Measurements from ENCODE around the gene TMEM100.

TMEM100 gene

GRCh38 chr17:55722742-55723487 lies at the start of gene TMEM100:
Gene TMEM100, minus strand, starts transcription at chr17:55722864. Its CDS starts 1,794 bp downstream, at chr17:55721070.
- Histone ChIP-seq H3K79me2 (no peaks in the 10 kb centered on the region), H3K9me3 (ENCODE audit: control insufficient read depth, low read length) (no peaks in the 10 kb centered on the region), H3K4me3 (ENCODE audit: low read depth, low read length) (no peak within 1 kb of the TSS), H3K9ac (no peak within 1 kb of the TSS), H2AFZ (peak within 1 kb of the TSS; percentile 48), H3K27me3 (ENCODE audit: control insufficient read depth, insufficient read depth, low read length) (no peaks in the 10 kb centered on the region), H3K36me3 (ENCODE audit: control insufficient read depth, insufficient read depth, low read length) (no peaks in the 10 kb centered on the region), H3K4me1 (no peaks in the 10 kb centered on the region), H3K4me2 (ENCODE audit: low read length) (no peak within 1 kb of the TSS), H3K27ac (no peak within 1 kb of the TSS)
- TF ChIP-seq CTCF (IDR thresholded peaks at IDR 0.05): no peak

GRCh38 chr17:55772086-55772485 lies 49.4 kb upstream of the TMEM100 start:
- H3K36me3 ChIP-seq (ENCODE audit: control insufficient read depth, insufficient read depth, low read length): no peaks in the 10 kb centered on the region
- H3K4me2 ChIP-seq (ENCODE audit: low read length): no peak overlapping the region
- no peak overlapping the region for H2AFZ ChIP-seq
- no peak overlapping the region for H3K9ac ChIP-seq
- no peak overlapping the region for H3K4me3 ChIP-seq (ENCODE audit: low read depth, low read length)
- no peaks in the 10 kb centered on the region for H3K4me1 ChIP-seq
- no peaks in the 10 kb centered on the region for H3K79me2 ChIP-seq
- no peak for TF ChIP-seq CTCF (IDR thresholded peaks at IDR 0.05)
- H3K27ac ChIP-seq: no peak overlapping the region
- H3K27me3 ChIP-seq (ENCODE audit: control insufficient read depth, insufficient read depth, low read length): no peaks in the 10 kb centered on the region
- no peaks in the 10 kb centered on the region for H3K9me3 ChIP-seq (ENCODE audit: control insufficient read depth, low read length)

DNA sequence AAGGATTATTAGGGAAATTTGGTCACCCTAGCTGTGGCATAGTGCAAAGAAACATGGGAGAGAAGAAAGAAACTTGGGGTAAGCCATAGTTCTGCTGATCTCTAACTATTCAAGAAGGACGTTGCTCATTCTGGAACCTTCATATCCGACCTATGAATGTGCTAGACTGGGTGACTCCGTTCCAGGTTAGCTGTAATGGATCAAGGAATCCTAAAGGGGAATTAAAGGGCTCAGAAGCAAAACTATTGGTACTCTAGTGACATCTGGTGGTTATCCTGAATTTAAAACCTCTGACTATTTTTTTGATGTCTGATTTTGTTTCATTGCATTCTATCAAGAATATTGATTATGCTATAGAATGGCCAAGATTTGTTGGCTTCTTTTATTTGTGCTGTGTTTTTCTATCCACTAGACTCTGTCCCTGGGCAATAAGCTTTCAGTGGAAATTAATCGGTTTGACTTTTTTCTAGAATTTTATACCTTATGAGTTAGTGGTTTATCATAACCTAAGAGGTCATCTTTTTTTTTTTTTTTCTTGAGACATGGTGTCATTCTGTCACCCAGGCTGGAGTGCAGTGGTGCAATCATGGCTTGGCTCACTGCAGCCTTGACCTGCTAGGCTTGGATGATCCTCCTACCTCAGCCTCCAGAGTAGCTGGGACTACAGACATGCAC lies 47.7 kb upstream of the TMEM100 start:
- no peak overlapping the region for H3K27ac ChIP-seq
- no peaks in the 10 kb centered on the region for H3K36me3 ChIP-seq (ENCODE audit: control insufficient read depth, insufficient read depth, low read length)
- no peaks in the 10 kb centered on the region for H3K27me3 ChIP-seq (ENCODE audit: control insufficient read depth, insufficient read depth, low read length)
- no peak overlapping the region for H3K4me3 ChIP-seq (ENCODE audit: low read depth, low read length)
- H3K79me2 ChIP-seq: no peaks in the 10 kb centered on the region
- H3K9me3 ChIP-seq (ENCODE audit: control insufficient read depth, low read length): no peaks in the 10 kb centered on the region
- H3K4me2 ChIP-seq (ENCODE audit: low read length): no peak overlapping the region
- H2AFZ ChIP-seq: no peak overlapping the region
- TF ChIP-seq CTCF (IDR thresholded peaks at IDR 0.05): peak; percentile 60
- H3K9ac ChIP-seq: no peak overlapping the region
- peaks cover under 1% of the 10 kb centered on the region for H3K4me1 ChIP-seq

DNA sequence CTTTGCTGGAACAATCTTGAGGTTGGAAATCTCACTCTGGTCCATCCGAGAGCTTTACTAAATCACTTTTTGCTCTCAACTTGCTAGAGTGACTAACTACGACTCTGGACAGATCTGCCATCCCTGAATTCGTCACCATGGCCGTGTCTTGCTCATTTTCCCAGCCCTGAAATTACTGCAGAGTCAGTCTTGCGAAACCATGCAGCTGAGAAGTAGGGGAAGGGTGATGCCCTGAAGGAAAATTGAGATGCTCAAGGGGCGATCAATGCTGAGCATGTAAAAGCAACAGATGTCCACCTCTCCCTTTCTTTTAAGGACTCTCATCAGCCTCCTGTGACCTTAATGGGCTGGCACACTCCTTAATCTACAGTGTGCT lies 46.9 kb upstream of the TMEM100 start:
- Histone ChIP-seq H3K9me3 (ENCODE audit: control insufficient read depth, low read length) (no peaks in the 10 kb centered on the region), H3K36me3 (ENCODE audit: control insufficient read depth, insufficient read depth, low read length) (no peaks in the 10 kb centered on the region), H3K27ac (no peak overlapping the region)

More for the DNA sequence above, 46.9 kb upstream of the TMEM100 start:
- TF ChIP-seq CTCF (IDR thresholded peaks at IDR 0.05): no peak
- no peak overlapping the region for H3K4me3 ChIP-seq (ENCODE audit: low read depth, low read length)
- H3K4me1 ChIP-seq: peaks cover 7% of the 10 kb centered on the region
- H3K79me2 ChIP-seq: no peaks in the 10 kb centered on the region
- no peak overlapping the region for H3K4me2 ChIP-seq (ENCODE audit: low read length)
- no peak overlapping the region for H2AFZ ChIP-seq
- H3K27me3 ChIP-seq (ENCODE audit: control insufficient read depth, insufficient read depth, low read length): no peaks in the 10 kb centered on the region
- H3K9ac ChIP-seq: no peak overlapping the region

Measured in parathyroid adenoma (tissue), 2 donors.